WTC11 (cell line): Measurements from ENCODE around the gene AIP. TPM values are rescaled to one million over a fixed set of nuclear protein-coding genes. Genes with fewer than 3 reads are reported as not detected.

ENCODE experiments used
- ATAC-seq: fragments of 200-7000 bp; cut with Tn5 transposase; 2 replicates; pipeline ENCODE4 v1.10.0; 2021; ENCODE audit warnings: mild to moderate bottlenecking, moderate library complexity
- CTCF ChIA-PET: fragments of 300-600 bp; sonication (Branson Sonifier 250); formaldehyde crosslinking; loops from one replicate; lab custom pipeline; 2021; ENCODE audit warnings: antibody characterized with exemption; lab: Charles Lee
- POLR2A ChIA-PET: fragments of 350-600 bp; sonication (Branson Sonifier 250); formaldehyde crosslinking; loops from one replicate; lab custom pipeline; 2021; ENCODE audit warnings: antibody characterized with exemption; lab: Charles Lee
- DNase-seq: peaks from one replicate; pipeline ENCODE4 v3.0.0; 2021; ENCODE audit warnings: low spot score
- H3K27ac Mint-ChIP-seq: 2 replicates; pipeline ENCODE4 v1.8.0; 2021; ENCODE audit warnings: mixed read lengths
- H3K27me3 Mint-ChIP-seq: 2 replicates; pipeline ENCODE4 v1.8.0; 2021; ENCODE audit warnings: low read depth, mild to moderate bottlenecking, moderate library complexity, mixed read lengths
- H3K36me3 Mint-ChIP-seq: 2 replicates; pipeline ENCODE4 v1.8.0; 2021; ENCODE audit warnings: mixed read lengths
- H3K4me1 Mint-ChIP-seq: 2 replicates; pipeline ENCODE4 v1.8.0; 2022; ENCODE audit warnings: mixed read lengths
- H3K4me3 Mint-ChIP-seq: 2 replicates; pipeline ENCODE4 v1.8.0; 2021; ENCODE audit warnings: mild to moderate bottlenecking, moderate library complexity, mixed read lengths
- H3K9me3 Mint-ChIP-seq: 2 replicates; pipeline ENCODE4 v1.8.0; 2021; ENCODE audit warnings: mixed read lengths
- AFF4 ChIP-seq: sonication (generic); formaldehyde crosslinking; IDR thresholded peaks from 2 replicates; pipeline ENCODE4 v1.8.1; 2023; ENCODE audit warnings: mild to moderate bottlenecking, missing genetic modification reagents, borderline replicate concordance
- ATF1 ChIP-seq: sonication (generic); formaldehyde crosslinking; IDR thresholded peaks from 2 replicates; pipeline ENCODE4 v1.8.1; 2023; ENCODE audit warnings: mild to moderate bottlenecking, moderate library complexity, missing genetic modification reagents
- ERG ChIP-seq: fragments of 250-450 bp; sonication (Bioruptor Pico); IDR thresholded peaks from 2 replicates; pipeline ENCODE4 v1.8.0; 2021; ENCODE audit warnings: mild to moderate bottlenecking
- FOXJ3 ChIP-seq: sonication (generic); formaldehyde crosslinking; IDR thresholded peaks from 2 replicates; pipeline ENCODE4 v1.9.0; 2021; ENCODE audit warnings: missing genetic modification reagents, mild to moderate bottlenecking, borderline replicate concordance
- FOXK1 ChIP-seq: sonication (generic); formaldehyde crosslinking; IDR thresholded peaks from 2 replicates; pipeline ENCODE4 v1.8.0; 2022; ENCODE audit warnings: mild to moderate bottlenecking, moderate library complexity, missing genetic modification reagents
- KAT7 ChIP-seq: sonication (generic); formaldehyde crosslinking; IDR thresholded peaks from 2 replicates; pipeline ENCODE4 v1.8.1; 2023; ENCODE audit warnings: missing genetic modification reagents, mild to moderate bottlenecking, borderline replicate concordance
- NFE2L1 ChIP-seq: sonication (generic); formaldehyde crosslinking; IDR thresholded peaks from 2 replicates; pipeline ENCODE4 v1.8.1; 2023; ENCODE audit warnings: missing genetic modification reagents
- NR2C2 ChIP-seq: sonication (generic); formaldehyde crosslinking; IDR thresholded peaks from 2 replicates; pipeline ENCODE4 v1.8.0; 2022; ENCODE audit warnings: mild to moderate bottlenecking, missing genetic modification reagents
- SMAD4 ChIP-seq: sonication (generic); formaldehyde crosslinking; IDR thresholded peaks from 2 replicates; pipeline ENCODE4 v1.8.0; 2022; ENCODE audit warnings: mild to moderate bottlenecking, missing genetic modification reagents
- ZBTB21 ChIP-seq: sonication (generic); formaldehyde crosslinking; IDR thresholded peaks from 2 replicates; pipeline ENCODE4 v1.8.1; 2023; ENCODE audit warnings: mild to moderate bottlenecking, missing genetic modification reagents, borderline replicate concordance
- ZBTB43 ChIP-seq: sonication (generic); formaldehyde crosslinking; IDR thresholded peaks from 2 replicates; pipeline ENCODE4 v1.8.1; 2023; ENCODE audit warnings: mild to moderate bottlenecking, missing genetic modification reagents
- ZNF138 ChIP-seq: sonication (generic); formaldehyde crosslinking; conservative IDR thresholded peaks from 2 replicates; pipeline ENCODE4 v1.8.1; 2022; ENCODE audit warnings: mild to moderate bottlenecking, moderate library complexity, missing genetic modification reagents
- ZNF219 ChIP-seq: sonication (generic); formaldehyde crosslinking; IDR thresholded peaks from 2 replicates; pipeline ENCODE4 v1.8.0; 2023; ENCODE audit warnings: missing genetic modification reagents, mild to moderate bottlenecking, borderline replicate concordance
- ZNF317 ChIP-seq: sonication (generic); formaldehyde crosslinking; IDR thresholded peaks from 2 replicates; pipeline ENCODE4 v1.8.1; 2023; ENCODE audit warnings: low read depth, mild to moderate bottlenecking, moderate library complexity, missing genetic modification reagents, borderline replicate concordance
- total RNA-seq: library from RNA; stranded (reverse); gene quantifications from 3 replicates; pipeline ENCODE4 v1.2.3, GENCODE V29; 2021
- TF ChIP-seq, protein P1 (sequence below): sonication (generic); formaldehyde crosslinking; IDR thresholded peaks from 2 replicates; pipeline ENCODE4 v1.8.1; 2023; ENCODE audit warnings: mild to moderate bottlenecking, missing genetic modification reagents, moderate library complexity
- TF ChIP-seq, protein P2 (sequence below): fragments of 250-450 bp; sonication (Bioruptor Pico); IDR thresholded peaks from 2 replicates; pipeline ENCODE4 v2.1.2; 2022; ENCODE audit warnings: mild to moderate bottlenecking, moderate library complexity
- TF ChIP-seq, protein P3 (sequence below): sonication (generic); formaldehyde crosslinking; IDR thresholded peaks from 2 replicates; pipeline ENCODE4 v1.8.1; 2023; ENCODE audit warnings: mild to moderate bottlenecking, missing genetic modification reagents
- TF ChIP-seq, protein P4 (sequence below): sonication (generic); formaldehyde crosslinking; IDR thresholded peaks from 2 replicates; pipeline ENCODE4 v1.8.0; 2022; ENCODE audit warnings: mild to moderate bottlenecking, missing genetic modification reagents

Gene AIP
- total RNA-seq, 1 experiment from 2014 or later: 32.8 TPM

DNA sequence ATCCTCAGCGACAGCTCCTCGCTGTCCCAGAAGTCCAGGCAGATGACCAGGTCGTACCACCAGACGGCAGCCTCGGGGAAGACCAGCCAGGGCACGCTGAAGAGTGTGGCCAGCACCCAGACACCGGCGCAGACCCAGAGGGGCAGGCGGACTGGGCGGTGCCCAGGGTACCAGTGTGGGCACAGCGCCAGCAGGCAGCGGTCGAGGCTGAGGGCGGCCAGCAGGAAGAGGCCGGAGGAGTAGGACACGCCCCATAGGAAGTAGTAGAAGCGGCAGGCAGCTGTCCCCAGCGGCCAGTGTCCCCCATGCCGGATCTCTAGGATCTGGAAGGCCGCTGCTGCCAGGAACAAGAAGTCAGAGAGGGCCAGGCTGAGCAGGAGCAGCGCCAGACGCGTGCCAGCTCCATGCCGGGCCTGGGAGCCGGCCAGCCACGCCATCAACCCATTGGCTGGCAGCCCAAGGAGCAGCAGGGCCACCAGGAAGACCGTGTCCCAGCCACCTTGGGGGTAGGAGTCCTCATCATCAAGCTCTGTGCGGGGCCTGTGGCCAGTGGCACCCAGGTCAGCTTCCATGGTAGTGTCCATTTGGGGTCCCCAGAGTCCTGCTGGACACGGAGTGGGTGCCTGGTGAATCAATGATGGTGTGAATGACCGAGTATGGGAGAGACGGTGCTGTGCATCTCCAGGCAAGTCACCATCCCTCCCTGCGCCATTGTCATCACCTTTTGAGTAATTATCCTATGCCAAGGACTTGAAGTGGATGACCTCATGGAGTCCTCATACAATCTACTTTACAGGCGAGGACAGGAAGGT lies 30.5 kb upstream of the AIP start, which contains the start of gene GPR152:
Gene GPR152, minus strand, starts transcription at position 589 of the 812 bp plus-strand sequence. Its CDS starts 5 bp downstream, at position 584.
- DNase-seq (no peak), ATAC-seq (no peak)
- Mint-ChIP-seq H3K27ac (0 out of 2 replicates have a peak within 1 kb of the TSS, but pooled peaks have one; percentile 14), H3K36me3 (no peaks in the 10 kb centered on the region), H3K4me1 (no peaks in the 10 kb centered on the region), H3K27me3 (peaks cover 3% of the 10 kb centered on the region), H3K4me3 (no peak within 1 kb of the TSS), H3K9me3 (no peaks in the 10 kb centered on the region)
- ChIA-PET CTCF (interaction anchor here (1.5 kb wide), 2 partner anchors 13 to 50 kb away, joined by 4 read pairs; no protein-coding TSS in a partner anchor), POLR2A (no interaction called here)
- TF ChIP-seq, protein P1, sequence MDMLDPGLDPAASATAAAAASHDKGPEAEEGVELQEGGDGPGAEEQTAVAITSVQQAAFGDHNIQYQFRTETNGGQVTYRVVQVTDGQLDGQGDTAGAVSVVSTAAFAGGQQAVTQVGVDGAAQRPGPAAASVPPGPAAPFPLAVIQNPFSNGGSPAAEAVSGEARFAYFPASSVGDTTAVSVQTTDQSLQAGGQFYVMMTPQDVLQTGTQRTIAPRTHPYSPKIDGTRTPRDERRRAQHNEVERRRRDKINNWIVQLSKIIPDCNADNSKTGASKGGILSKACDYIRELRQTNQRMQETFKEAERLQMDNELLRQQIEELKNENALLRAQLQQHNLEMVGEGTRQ (CRISPR knock-in tag): no peak
- no peak for TF ChIP-seq FOXK1 (CRISPR knock-in tag)
- TF ChIP-seq, protein P2, sequence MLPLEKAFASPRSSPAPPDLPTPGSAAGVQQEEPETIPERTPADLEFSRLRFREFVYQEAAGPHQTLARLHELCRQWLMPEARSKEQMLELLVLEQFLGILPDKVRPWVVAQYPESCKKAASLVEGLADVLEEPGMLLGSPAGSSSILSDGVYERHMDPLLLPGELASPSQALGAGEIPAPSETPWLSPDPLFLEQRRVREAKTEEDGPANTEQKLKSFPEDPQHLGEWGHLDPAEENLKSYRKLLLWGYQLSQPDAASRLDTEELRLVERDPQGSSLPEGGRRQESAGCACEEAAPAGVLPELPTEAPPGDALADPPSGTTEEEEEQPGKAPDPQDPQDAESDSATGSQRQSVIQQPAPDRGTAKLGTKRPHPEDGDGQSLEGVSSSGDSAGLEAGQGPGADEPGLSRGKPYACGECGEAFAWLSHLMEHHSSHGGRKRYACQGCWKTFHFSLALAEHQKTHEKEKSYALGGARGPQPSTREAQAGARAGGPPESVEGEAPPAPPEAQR (CRISPR knock-in tag): no peak
- no peak for TF ChIP-seq FOXJ3
- TF ChIP-seq NFE2L1 (CRISPR knock-in tag): no peak
- no peak for TF ChIP-seq NR2C2 (CRISPR knock-in tag)
- TF ChIP-seq ZNF219: no peak

DNA sequence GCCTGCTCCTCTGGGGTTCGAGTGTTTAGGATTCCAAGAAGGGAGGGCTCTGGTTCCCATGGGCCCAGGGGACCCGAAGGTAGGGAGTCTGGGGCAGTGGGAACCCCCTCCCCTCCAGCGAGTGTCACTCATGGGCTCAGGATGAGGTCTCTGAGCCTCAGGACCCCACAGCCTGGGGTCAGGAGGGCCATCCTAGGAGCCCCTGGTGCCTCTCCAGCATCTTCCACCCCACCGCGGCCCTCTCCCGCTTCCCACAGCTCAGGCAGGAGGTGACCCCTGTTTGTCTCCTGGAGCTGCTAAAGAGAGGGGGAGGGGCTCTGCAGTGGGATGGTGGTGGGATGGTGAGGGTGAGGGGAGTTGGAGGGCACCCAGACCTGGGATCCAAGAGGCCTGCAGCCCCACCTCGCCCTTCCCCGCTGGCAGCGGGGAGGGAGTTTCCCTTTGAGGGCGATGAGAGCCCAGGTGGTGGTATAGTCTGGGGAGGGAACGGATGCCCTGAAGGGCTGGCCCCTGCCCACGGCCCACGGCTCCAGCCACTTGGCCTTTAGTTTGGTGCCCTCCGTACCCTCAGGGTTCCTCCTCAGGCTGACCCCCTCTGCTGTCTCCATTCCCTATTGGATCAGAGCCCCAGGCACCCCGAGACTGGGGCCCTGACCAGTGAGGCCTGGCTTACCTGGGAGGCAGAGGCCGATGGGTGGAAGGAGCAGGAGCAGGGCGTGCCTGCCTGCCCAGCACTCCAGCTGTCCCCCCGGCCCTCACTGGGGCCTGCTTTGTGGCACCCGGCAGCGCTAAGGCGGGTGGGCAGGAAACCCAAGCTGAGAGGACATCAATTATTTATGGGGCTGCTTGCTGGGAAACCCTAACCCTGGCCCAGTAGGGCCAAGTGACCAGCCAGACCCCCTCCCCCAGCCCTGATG lies 28.8 kb upstream of the AIP start:
- H3K9me3 Mint-ChIP-seq: no peaks in the 10 kb centered on the region
- TF ChIP-seq ZNF317 (CRISPR knock-in tag) (no peak), AFF4 (CRISPR knock-in tag) (no peak), KAT7 (CRISPR knock-in tag) (no peak), ZBTB43 (CRISPR knock-in tag) (no peak), SMAD4 (CRISPR knock-in tag) (no peak), ATF1 (CRISPR knock-in tag) (no peak), ZBTB21 (CRISPR knock-in tag) (no peak), ERG (CRISPR knock-in tag) (no peak), ZNF138 (no peak)
- TF ChIP-seq, protein P3, sequence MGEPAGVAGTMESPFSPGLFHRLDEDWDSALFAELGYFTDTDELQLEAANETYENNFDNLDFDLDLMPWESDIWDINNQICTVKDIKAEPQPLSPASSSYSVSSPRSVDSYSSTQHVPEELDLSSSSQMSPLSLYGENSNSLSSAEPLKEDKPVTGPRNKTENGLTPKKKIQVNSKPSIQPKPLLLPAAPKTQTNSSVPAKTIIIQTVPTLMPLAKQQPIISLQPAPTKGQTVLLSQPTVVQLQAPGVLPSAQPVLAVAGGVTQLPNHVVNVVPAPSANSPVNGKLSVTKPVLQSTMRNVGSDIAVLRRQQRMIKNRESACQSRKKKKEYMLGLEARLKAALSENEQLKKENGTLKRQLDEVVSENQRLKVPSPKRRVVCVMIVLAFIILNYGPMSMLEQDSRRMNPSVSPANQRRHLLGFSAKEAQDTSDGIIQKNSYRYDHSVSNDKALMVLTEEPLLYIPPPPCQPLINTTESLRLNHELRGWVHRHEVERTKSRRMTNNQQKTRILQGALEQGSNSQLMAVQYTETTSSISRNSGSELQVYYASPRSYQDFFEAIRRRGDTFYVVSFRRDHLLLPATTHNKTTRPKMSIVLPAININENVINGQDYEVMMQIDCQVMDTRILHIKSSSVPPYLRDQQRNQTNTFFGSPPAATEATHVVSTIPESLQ (CRISPR knock-in tag): no peak
- TF ChIP-seq, protein P4, sequence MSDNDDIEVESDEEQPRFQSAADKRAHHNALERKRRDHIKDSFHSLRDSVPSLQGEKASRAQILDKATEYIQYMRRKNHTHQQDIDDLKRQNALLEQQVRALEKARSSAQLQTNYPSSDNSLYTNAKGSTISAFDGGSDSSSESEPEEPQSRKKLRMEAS: no peak
- H3K4me1 Mint-ChIP-seq: no peaks in the 10 kb centered on the region
- no peak overlapping the region for H3K4me3 Mint-ChIP-seq
- H3K27me3 Mint-ChIP-seq: peaks cover under 1% of the 10 kb centered on the region
- ChIA-PET POLR2A (no interaction called here), CTCF (interaction anchor here (0.5 kb wide), 1 partner anchor 1068 kb away, joined by 3 read pairs; no protein-coding TSS in a partner anchor)
- no peak for DNase-seq
- no peak overlapping the region for H3K27ac Mint-ChIP-seq
- ATAC-seq: no peak
- no peaks in the 10 kb centered on the region for H3K36me3 Mint-ChIP-seq
